Measurements from ENCODE around the gene TMOD3.

Gene TMOD3

GRCh38 chr15:51825698-51826097 is 3.8 kb upstream of the TMOD3 start:
- no peak overlapping the region for H3K27ac ChIP-seq (ENCODE audit: extremely low read depth, low read depth, low read length)
- H3K36me3 ChIP-seq (ENCODE audit: control insufficient read depth in 2 of 2, insufficient read depth in 1 of 2, low read length in 2 of 2), result no peaks in the 10 kb centered on the region
- H3K9me3 ChIP-seq (ENCODE audit: control insufficient read depth, insufficient read depth, low read depth, low read length), result no peaks in the 10 kb centered on the region
- ChIA-PET POLR2A (no interaction called here), CTCF (interaction anchor here (1.4 kb wide), 1 partner anchor 63 kb away, joined by 3 read pairs; no protein-coding TSS in a partner anchor)
- no peak overlapping the region for H3K4me3 ChIP-seq (ENCODE audit: low read depth, low read length)
- TF ChIP-seq ZNF433 (tag by site-specific recombination; IDR thresholded peaks at IDR 0.05; ENCODE audit: low read depth) (no peak), ZBTB21 (tag by site-specific recombination; IDR thresholded peaks at IDR 0.05) (no peak), ZNF555 (tag by site-specific recombination; conservative IDR thresholded peaks at IDR 0.05) (no peak), MEIS1 (CRISPR knock-in tag; IDR thresholded peaks at IDR 0.05; ENCODE audit: borderline replicate concordance) (no peak), ZNF157 (tag by site-specific recombination; IDR thresholded peaks at IDR 0.05) (no peak), ZNF76 (tag by site-specific recombination; IDR thresholded peaks at IDR 0.05; ENCODE audit: borderline replicate concordance, low read depth) (no peak), ZNF302 (tag by site-specific recombination; IDR thresholded peaks at IDR 0.05; ENCODE audit: low read depth) (no peak), ZNF707 (tag by site-specific recombination; IDR thresholded peaks at IDR 0.05) (no peak), SP7 (tag by site-specific recombination; IDR thresholded peaks at IDR 0.05) (no peak)
- no peaks in the 10 kb centered on the region; the same call in 1 of the 2 replicates for H3K4me1 ChIP-seq (ENCODE audit: control insufficient read depth, insufficient read depth, low read length)

DNA sequence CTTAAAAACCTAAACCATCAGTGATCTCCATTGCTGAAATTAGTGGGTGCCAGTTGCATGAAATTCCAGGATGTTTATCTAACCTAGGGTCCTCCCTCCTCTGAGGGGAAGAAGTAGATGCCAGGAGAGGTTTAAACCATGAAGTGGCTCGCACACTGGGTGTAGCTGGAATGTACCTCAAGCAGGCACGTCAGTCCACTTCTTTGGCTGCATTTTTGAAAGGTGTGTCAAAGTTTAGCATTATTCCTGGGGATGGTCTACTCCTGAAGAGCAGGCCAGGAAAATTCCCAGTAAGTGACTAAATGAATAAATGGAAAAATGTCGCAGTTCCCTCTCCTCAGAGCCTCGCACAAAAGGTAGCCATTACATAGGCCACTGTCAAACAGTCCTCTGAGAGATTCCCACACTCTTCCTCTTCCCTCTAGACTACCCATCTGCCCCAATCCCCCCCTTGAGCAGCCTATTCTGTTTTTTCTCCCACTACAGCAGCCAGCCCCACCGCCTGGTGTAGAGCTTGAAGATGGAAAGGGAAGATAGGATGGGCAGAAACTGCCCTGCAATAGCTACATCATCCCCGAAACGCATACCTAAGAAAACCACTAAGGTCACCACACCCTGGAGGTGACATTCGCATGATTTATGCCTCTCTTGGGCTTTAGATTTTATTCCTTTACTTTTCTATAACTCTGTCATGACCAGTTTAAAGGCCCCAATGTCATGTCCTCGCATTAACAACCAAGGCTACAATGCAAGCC is 655 bp upstream of the TMOD3 start:
- H3K27ac ChIP-seq (ENCODE audit: extremely low read depth, low read depth, low read length), result no peak overlapping the region
- no peaks in the 10 kb centered on the region for H3K36me3 ChIP-seq (ENCODE audit: control insufficient read depth in 2 of 2, insufficient read depth in 1 of 2, low read length in 2 of 2)
- H3K4me1 ChIP-seq (ENCODE audit: control insufficient read depth, insufficient read depth, low read length), result peaks cover 4% of the 10 kb centered on the region
- POLR2A ChIA-PET, result interaction anchor here (0.6 to 1.5 kb wide), 3 partner anchors 10 to 143 kb away, joined by 3 to 4 read pairs (median 4); partner anchors contain the start of gene LEO1
- no peaks in the 10 kb centered on the region for H3K9me3 ChIP-seq (ENCODE audit: control insufficient read depth, insufficient read depth, low read depth, low read length)
- CTCF ChIA-PET, result interaction anchor here (0.7 to 0.8 kb wide), 3 partner anchors 21 to 50 kb away, joined by 3 to 5 read pairs (median 3); no protein-coding TSS in a partner anchor
- H3K4me3 ChIP-seq (ENCODE audit: low read depth, low read length), result no peak overlapping the region
- no peak for TF ChIP-seq ZSCAN5A (tag by site-specific recombination; IDR thresholded peaks at IDR 0.05)
- no peak for TF ChIP-seq ZNF362 (tag by site-specific recombination; IDR thresholded peaks at IDR 0.05)
- TF ChIP-seq ZNF501 (tag by site-specific recombination; IDR thresholded peaks at IDR 0.05), result no peak

DNA sequence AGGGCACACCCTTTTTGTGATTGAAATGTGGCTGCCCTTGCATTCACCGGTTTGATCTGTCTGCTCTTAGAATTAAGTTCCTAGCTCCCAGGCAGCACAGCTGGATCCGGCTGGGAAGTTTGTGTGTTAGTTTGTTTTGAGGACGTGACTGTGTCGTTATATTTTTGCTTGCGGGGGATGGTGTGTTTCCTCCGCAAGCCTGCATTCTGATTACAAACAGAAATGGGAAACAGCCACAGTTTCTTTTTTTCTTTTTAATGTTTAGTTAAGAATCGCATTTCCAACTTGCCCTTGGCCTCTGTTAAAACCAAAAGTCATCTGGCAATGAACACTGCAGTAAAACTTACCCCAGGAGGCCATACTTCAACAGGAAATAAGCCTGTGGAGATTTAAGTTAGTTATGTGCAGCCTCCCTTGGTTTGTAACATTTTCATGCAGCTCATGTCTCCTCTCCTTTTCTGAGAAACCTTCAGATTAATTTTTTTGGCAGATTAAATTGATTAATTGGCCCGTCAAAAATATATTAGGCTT is 888 bp downstream of the TMOD3 start:
- Histone ChIP-seq H3K4me1 (ENCODE audit: control insufficient read depth, insufficient read depth, low read length) (peaks cover 4% of the 10 kb centered on the region), H3K4me3 (ENCODE audit: low read depth, low read length) (peak overlapping the region; percentile 89), H3K36me3 (ENCODE audit: control insufficient read depth in 2 of 2, insufficient read depth in 1 of 2, low read length in 2 of 2) (no peaks in the 10 kb centered on the region), H3K27ac (ENCODE audit: extremely low read depth, low read depth, low read length) (peak overlapping the region; percentile 74), H3K9me3 (ENCODE audit: control insufficient read depth, insufficient read depth, low read depth, low read length) (no peaks in the 10 kb centered on the region)
- POLR2A ChIA-PET, result interaction anchor here (0.6 to 1.5 kb wide), 3 partner anchors 15 to 180 kb away, joined by 3 read pairs; partner anchors contain the start of gene LEO1
- CTCF ChIA-PET, result no interaction called here
- TF ChIP-seq ZNF621 (tag by site-specific recombination; IDR thresholded peaks at IDR 0.05), result no peak
- peak; percentile 61 for TF ChIP-seq ZIC2 (tag by site-specific recombination; IDR thresholded peaks at IDR 0.05)
- no peak for TF ChIP-seq ZNF350 (tag by site-specific recombination; IDR thresholded peaks at IDR 0.05)
- no peak for TF ChIP-seq ZEB2 (tag by site-specific recombination; IDR thresholded peaks at IDR 0.05)
- no peak for TF ChIP-seq MZF1 (tag by site-specific recombination; IDR thresholded peaks at IDR 0.05; ENCODE audit: borderline replicate concordance)
- TF ChIP-seq ZNF626 (tag by site-specific recombination; IDR thresholded peaks at IDR 0.05), result no peak
- no peak for TF ChIP-seq MYNN (tag by site-specific recombination; IDR thresholded peaks at IDR 0.05; ENCODE audit: borderline replicate concordance)
- no peak for TF ChIP-seq ZNF394 (tag by site-specific recombination; IDR thresholded peaks at IDR 0.05; ENCODE audit: borderline replicate concordance)
- TF ChIP-seq ZBTB10 (tag by site-specific recombination; IDR thresholded peaks at IDR 0.05), result no peak
- TF ChIP-seq ZNF560 (tag by site-specific recombination; IDR thresholded peaks at IDR 0.05; ENCODE audit: borderline replicate concordance), result no peak
- no peak for TF ChIP-seq ZNF830 (tag by site-specific recombination; IDR thresholded peaks at IDR 0.05; ENCODE audit: low read depth)
- TF ChIP-seq GLI2 (tag by site-specific recombination; IDR thresholded peaks at IDR 0.05; ENCODE audit: borderline replicate concordance, low read depth), result no peak

Measured in HEK293 (cell line).